Aorta (tissue), 5 donors: ENCODE measurements around the gene ZER1. TPM values are rescaled to one million over a fixed set of nuclear protein-coding genes. Genes with fewer than 3 reads are reported as not detected.
A peak's percentile ranks its signal among the peaks of the same experiment; 100 is the strongest.

Source experiments
- ATAC-seq: fragments of 200-7000 bp; cut with Tn5 transposase; one replicate; pipeline ENCODE4 v1.9.1; 2022; ENCODE audit warnings: moderate library complexity; ENCODE audit not compliant: low FRiP score
- DNase-seq, 2 donors: peaks; one replicate each; pipeline ENCODE4 v3.0.0-alpha.2; 2020
- H3K27ac ChIP-seq, 2 donors: one replicate each; pipeline ENCODE4 v1.5.1; 2013; ENCODE audit warnings: low read length in 2 of 2, mild to moderate bottlenecking in 2 of 2, moderate library complexity in 2 of 2, control low read depth in 1 of 2, inconsistent platforms in 1 of 2, low read depth in 1 of 2
- H3K27me3 ChIP-seq, 2 donors: one replicate each; pipeline ENCODE4 v1.6.1; 2013; ENCODE audit warnings: control low read depth in 1 of 2, low read length in 1 of 2, mild to moderate bottlenecking in 1 of 2, moderate library complexity in 1 of 2; ENCODE audit not compliant: insufficient read depth in 2 of 2, control insufficient read depth in 1 of 2
- H3K36me3 ChIP-seq, 2 donors: one replicate each; pipeline ENCODE4 v1.6.1; 2013; ENCODE audit warnings: control low read depth in 1 of 2, low read length in 1 of 2, mild to moderate bottlenecking in 1 of 2; ENCODE audit not compliant: insufficient read depth in 2 of 2, control insufficient read depth in 1 of 2
- H3K4me1 ChIP-seq, 2 donors: one replicate each; pipeline ENCODE4 v1.6.1; 2013; ENCODE audit warnings: low read length in 2 of 2, control low read depth in 1 of 2, mild to moderate bottlenecking in 1 of 2, moderate library complexity in 1 of 2; ENCODE audit not compliant: insufficient read depth in 2 of 2, control insufficient read depth in 1 of 2
- H3K4me3 ChIP-seq, 2 donors: one replicate each; pipeline ENCODE4 v1.5.1; 2013; ENCODE audit warnings: low read length in 2 of 2, control low read depth in 1 of 2, mild to moderate bottlenecking in 1 of 2
- H3K9me3 ChIP-seq: one replicate; pipeline ENCODE4 v1.6.1; 2013; ENCODE audit warnings: mild to moderate bottlenecking, low read length; ENCODE audit not compliant: control insufficient read depth
- WGBS, 2 donors: extraction: QIAGEN DNeasy Blood & Tissue Kit; methylation state at CpG; one replicate each; pipeline ENCODE4 v1.1.7; 2013; 5-methylcytosine and 5-hydroxymethylcytosine counted together
- intact Hi-C, 2 donors: fragments of 100-400 bp; cut with DNase I; formaldehyde crosslinking; loops; one replicate each; pipeline versions ENCODE4 v1.14.2 to v1.15.0; 2022
- polyA plus RNA-seq, 2 donors: library from polyadenylated mRNA; stranded (reverse); fragments of 200-250 nt; gene quantifications; one replicate each; pipeline ENCODE4 v1.2.3, GENCODE V29; 2013
- total RNA-seq, 2 donors: library from RNA; stranded (reverse); fragmentation: NEBNext Ultra II Directional; extraction: Animal tissue kit (Norgen Biotek cat#: 25700); gene quantifications; one replicate each; pipeline ENCODE4 v1.2.1, GENCODE V29; 2021
- donor health status: healthy with polysubstance abuse.
- donor health status: Bipolar disorder and iron deficiency.
- donor health status: DM: no; HTN: no; CAD: no.
- donor health status: DM: no; HTN: no; CAD: no.
- donor health status: DM: yes; HTN: yes; CAD: no.

ZER1 gene
- total and polyA plus RNA-seq, 4 donors = 14.5 to 42.9 (median 34.6) TPM

- DNase-seq (peak; percentile 98), ATAC-seq (peak; percentile 93)
- Histone ChIP-seq H3K36me3 (no peaks in the 10 kb centered on the region), H3K4me3 (peak within 1 kb of the TSS; percentile 27 to 29), H3K27ac (peak within 1 kb of the TSS in 1 of 2 donors; percentile 72), H3K9me3 (no peaks in the 10 kb centered on the region), H3K4me1 (no peaks in the 10 kb centered on the region), H3K27me3 (no peaks in the 10 kb centered on the region)
- intact Hi-C loops = no loop called here
- 1 to 2% methylated on average over 58 to 68 of the region's 68 CpGs for WGBS, 2 donors
Observed at GRCh38 chr9:128723866-128724743, 47.6 kb downstream of the ZER1 start, which contains the start of gene ZDHHC12. ZDHHC12 (minus strand) TSS chr9:128724127; CDS start chr9:128724093, 34 bp downstream.

GRCh38 chr9:128723352-128723865, 48.3 kb downstream of the ZER1 start:
- Histone ChIP-seq H3K27ac (peak overlapping the region in 1 of 2 donors; percentile 72), H3K36me3 (no peaks in the 10 kb centered on the region), H3K9me3 (no peaks in the 10 kb centered on the region), H3K4me1 (no peaks in the 10 kb centered on the region), H3K27me3 (no peaks in the 10 kb centered on the region), H3K4me3 (peak overlapping the region in 1 of 2 donors; percentile 27)
- 40 to 43% methylated on average over 7 of the region's 7 CpGs for WGBS, 2 donors
- DNase-seq (no peak), ATAC-seq (no peak)
- intact Hi-C loops = no loop called here

- Histone ChIP-seq H3K27ac (no peak overlapping the region), H3K9me3 (no peaks in the 10 kb centered on the region), H3K36me3 (no peaks in the 10 kb centered on the region), H3K4me3 (no peak overlapping the region), H3K27me3 (no peaks in the 10 kb centered on the region), H3K4me1 (no peaks in the 10 kb centered on the region)
- intact Hi-C loops = no loop called here
- ATAC-seq (no peak), DNase-seq (no peak)
- 54 to 55% methylated on average over 9 of the region's 9 CpGs for WGBS, 2 donors
Observed at GRCh38 chr9:128722380-128723351, 49.1 kb downstream of the ZER1 start.

DNA sequence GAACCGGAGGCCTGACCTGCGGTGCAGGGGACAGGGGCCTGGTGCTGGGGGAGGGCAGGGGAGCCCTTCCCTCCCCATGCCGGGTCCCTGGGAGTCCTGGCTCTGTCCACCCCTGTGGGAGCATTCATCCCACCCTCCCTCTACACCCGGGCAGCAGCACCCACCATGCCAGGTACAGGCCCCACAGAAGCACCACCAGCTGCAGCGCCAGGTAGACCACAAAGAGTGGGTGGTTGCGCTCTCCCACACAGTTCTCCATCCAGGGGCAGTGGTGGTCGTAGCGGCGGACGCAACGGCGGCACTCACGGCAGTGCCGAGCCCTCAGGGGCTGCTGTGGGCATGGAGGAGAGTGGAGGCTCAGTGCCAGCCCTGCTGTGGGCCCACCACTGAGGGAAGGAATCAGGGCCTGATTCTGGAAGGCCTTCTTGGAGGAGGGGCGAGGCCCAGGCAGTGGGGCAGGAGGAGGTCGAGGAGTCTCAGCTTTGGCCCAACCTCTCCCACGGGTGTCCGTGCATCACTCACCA, 50.2 kb downstream of the ZER1 start:
- no peak overlapping the region for H3K4me3 ChIP-seq
- no peaks in the 10 kb centered on the region for H3K9me3 ChIP-seq
- H3K27ac ChIP-seq = no peak overlapping the region
- no peaks in the 10 kb centered on the region for H3K4me1 ChIP-seq
- intact Hi-C loops = no loop called here
- H3K36me3 ChIP-seq = no peaks in the 10 kb centered on the region
- WGBS, 2 donors = 86% methylated on average over 17 to 18 of the region's 18 CpGs
- ATAC-seq (no peak), DNase-seq (no peak)
- H3K27me3 ChIP-seq = no peaks in the 10 kb centered on the region

- Histone ChIP-seq H3K27ac (no peak overlapping the region), H3K36me3 (no peaks in the 10 kb centered on the region), H3K4me1 (no peaks in the 10 kb centered on the region), H3K27me3 (no peaks in the 10 kb centered on the region), H3K4me3 (no peak overlapping the region), H3K9me3 (no peaks in the 10 kb centered on the region)
- intact Hi-C loops = no loop called here
- DNase-seq (no peak), ATAC-seq (no peak)
- 89 to 90% methylated on average over 22 of the region's 22 CpGs for WGBS, 2 donors
Observed at GRCh38 chr9:128720841-128721486, 50.8 kb downstream of the ZER1 start.

- intact Hi-C loops = no loop called here
- no peaks in the 10 kb centered on the region for H3K36me3 ChIP-seq
- WGBS, 2 donors = 88 to 91% methylated on average over 27 to 30 of the region's 30 CpGs
- no peaks in the 10 kb centered on the region for H3K4me1 ChIP-seq
- ATAC-seq (no peak), DNase-seq (no peak)
- H3K9me3 ChIP-seq = no peaks in the 10 kb centered on the region
- H3K27ac ChIP-seq = no peak overlapping the region
- H3K27me3 ChIP-seq = no peaks in the 10 kb centered on the region
- H3K4me3 ChIP-seq = no peak overlapping the region
Observed at GRCh38 chr9:128719919-128720605, 51.7 kb downstream of the ZER1 start.

GRCh38 chr9:128718475-128718874, 53.3 kb downstream of the ZER1 start:
- H3K4me3 ChIP-seq = no peak overlapping the region
- H3K27ac ChIP-seq = no peak overlapping the region
- WGBS, 2 donors = 84 to 85% methylated on average over 5 of the region's 5 CpGs
- no peaks in the 10 kb centered on the region for H3K4me1 ChIP-seq
- DNase-seq (peak in 1 of 2 donors; percentile 61), ATAC-seq (no peak)
- H3K27me3 ChIP-seq = no peaks in the 10 kb centered on the region
- intact Hi-C loops = no loop called here
- no peaks in the 10 kb centered on the region for H3K36me3 ChIP-seq
- no peaks in the 10 kb centered on the region for H3K9me3 ChIP-seq
